K562 (cell line): ENCODE data around the gene NFYC. TPM values are rescaled to one million over a fixed set of nuclear protein-coding genes. Genes with fewer than 3 reads are reported as not detected.
A peak's percentile ranks its signal among the peaks of the same experiment; 100 is the strongest.

Experiments
- ATAC-seq: fragments of 200-7000 bp; cut with Tn5 transposase; 3 replicates; pipeline ENCODE4 v1.9.1; 2020; ENCODE audit warnings: moderate library complexity
- BruUV-seq: library from RNA; stranded (reverse); fragments of 400-500 nt; replicated peaks from 2 replicates; lab custom pipeline; 2021; lab: Mats Ljungman, UMichigan
- CTCF ChIA-PET: fragments of 300-600 bp; formaldehyde crosslinking; extraction: SDS; loops from one replicate; lab custom pipeline; 2021; ENCODE audit warnings: low intra/inter-chr PET ratio; lab: Yijun Ruan, JAX
- POLR2A ChIA-PET: fragments of 300-600, 350-650 bp; sonication (Branson Sonifier 250); formaldehyde crosslinking; extraction: SDS; loops from one replicate; lab custom pipeline; 2021; ENCODE audit warnings: antibody characterized with exemption, inconsistent platforms; lab: Yijun Ruan, JAX
- DNase-seq, 4 experiments: peaks; one replicate each; pipeline versions ENCODE4 v3.0.0 to v3.0.0-alpha.2; 2011 to 2018; ENCODE audit warnings: low spot score in 3 of 4, mixed read lengths in 3 of 4; ENCODE audit errors: extremely low read depth in 1 of 4
- FAIRE-seq: peaks from 2 replicates; lab custom pipeline; 2011; peaks lifted over from hg19 to GRCh38; lab: Jason Lieb, UNC
- H2AFZ ChIP-seq: 2 replicates; pipeline ENCODE4 v1.6.0; 2011; ENCODE audit warnings: low read depth, low read length, control low read depth, inconsistent platforms
- H3K27ac ChIP-seq: fragments of 200-600 bp; 3 replicates; pipeline ENCODE4 v1.8.0; 2011; ENCODE audit warnings: low read depth, mild to moderate bottlenecking, control low read depth, inconsistent platforms, low read length, moderate library complexity, mixed read lengths; ENCODE audit errors: extremely low read depth
- H3K27me3 ChIP-seq, 2 experiments: fragments of 300-600 bp in 1 of 2; 2 replicates in 1 of 2; 3 replicates in 1 of 2; pipeline versions ENCODE4 v1.6.0 to v1.8.0; 2011; ENCODE audit warnings: inconsistent platforms in 2 of 2, low read length in 2 of 2, mild to moderate bottlenecking in 1 of 2, mixed read lengths in 1 of 2, moderate library complexity in 1 of 2; ENCODE audit not compliant: control insufficient read depth in 2 of 2, insufficient read depth in 2 of 2
- H3K36me3 ChIP-seq: fragments of 300-600 bp; 3 replicates; pipeline ENCODE4 v1.8.0; 2011; ENCODE audit warnings: mild to moderate bottlenecking, low read length, inconsistent platforms; ENCODE audit not compliant: control insufficient read depth, insufficient read depth
- H3K4me1 ChIP-seq, 2 experiments: fragments of 200-600 bp in 1 of 2; replicated peaks in 1 of 2; 2 replicates in 1 of 2; 3 replicates in 1 of 2; pipeline versions ENCODE4 v1.5.1 to v1.8.0; 2011; ENCODE audit warnings: inconsistent platforms in 2 of 2, low read length in 2 of 2, mild to moderate bottlenecking in 1 of 2, mixed read lengths in 1 of 2, moderate library complexity in 1 of 2; ENCODE audit not compliant: control insufficient read depth in 2 of 2, insufficient read depth in 2 of 2
- H3K4me2 ChIP-seq: 2 replicates; pipeline ENCODE4 v1.6.1; 2011; ENCODE audit warnings: low read length, control low read depth, inconsistent platforms, mixed read lengths; ENCODE audit not compliant: insufficient read depth
- H3K4me3 ChIP-seq: fragments of 200-600 bp; sonication (generic), shearing (Covaris generic); 2 replicates; pipeline ENCODE4 v1.5.1; 2016; ENCODE audit warnings: control low read depth, inconsistent platforms
- H3K79me2 ChIP-seq: fragments of 200-600 bp; 3 replicates; pipeline ENCODE4 v1.8.0; 2011; ENCODE audit warnings: low read length, inconsistent platforms; ENCODE audit not compliant: control insufficient read depth, insufficient read depth
- H3K9ac ChIP-seq, 2 experiments: 2 replicates each; pipeline versions ENCODE4 v1.6.0 to v1.6.1; 2011; ENCODE audit warnings: low read depth in 2 of 2, low read length in 2 of 2, control low read depth in 1 of 2, inconsistent platforms in 1 of 2, mild to moderate bottlenecking in 1 of 2, mixed read lengths in 1 of 2; ENCODE audit not compliant: insufficient read depth in 1 of 2
- H3K9me1 ChIP-seq: one replicate; pipeline ENCODE4 v1.6.0; 2011; ENCODE audit warnings: inconsistent platforms, mild to moderate bottlenecking, low read length, moderate library complexity; ENCODE audit not compliant: control insufficient read depth, insufficient read depth
- H3K9me3 ChIP-seq: replicated peaks from 2 replicates; pipeline ENCODE4 v1.5.1; 2011; ENCODE audit warnings: low read depth, low read length, inconsistent platforms; ENCODE audit not compliant: control insufficient read depth, insufficient read depth
- H4K20me1 ChIP-seq: replicated peaks from 2 replicates; pipeline ENCODE4 v1.6.1; 2011; ENCODE audit warnings: low read length, inconsistent platforms, mixed read lengths; ENCODE audit not compliant: control insufficient read depth, insufficient read depth
- E2F4 ChIP-seq: sonication (generic); formaldehyde crosslinking; IDR thresholded peaks from 2 replicates; pipeline ENCODE4 v1.8.0; 2022; ENCODE audit warnings: mild to moderate bottlenecking, low read depth, missing genetic modification reagents
- SIN3B ChIP-seq: fragments of 450-650 bp; IDR thresholded peaks from 2 replicates; pipeline ENCODE4 v1.6.1; 2017; ENCODE audit warnings: low read depth, mild to moderate bottlenecking, moderate library complexity
- STAT6 ChIP-seq: sonication (generic); formaldehyde crosslinking; IDR thresholded peaks from 2 replicates; pipeline ENCODE4 v1.8.1; 2023; ENCODE audit warnings: mild to moderate bottlenecking, missing genetic modification reagents
- TAF7 ChIP-seq: fragments of 450-650 bp; IDR thresholded peaks from 2 replicates; pipeline ENCODE4 v1.6.1; 2016; ENCODE audit warnings: missing genetic modification characterization, missing compliant biosample characterization
- TEAD1 ChIP-seq, 2 experiments: fragments of 450-650 bp in 1 of 2; sonication (generic) in 1 of 2; formaldehyde crosslinking; IDR thresholded peaks; 2 replicates each; pipeline versions ENCODE4 v1.4.0 to v1.8.0; 2020 to 2022; ENCODE audit warnings: mild to moderate bottlenecking in 2 of 2, missing genetic modification reagents in 1 of 2
- TFAP4 ChIP-seq: sonication (generic); formaldehyde crosslinking; IDR thresholded peaks from 2 replicates; pipeline ENCODE4 v1.8.0; 2022; ENCODE audit warnings: missing genetic modification reagents, mild to moderate bottlenecking, moderate library complexity, borderline replicate concordance
- ZBTB33 ChIP-seq: sonication (generic); formaldehyde crosslinking; IDR thresholded peaks from 2 replicates; pipeline ENCODE4 v1.8.1; 2023; ENCODE audit warnings: mild to moderate bottlenecking, missing genetic modification reagents
- WGBS: fragments of 100-300 bp; shearing (Covaris generic); methylation state at CpG from one replicate; pipeline ENCODE4 v1.1.6; 2016; ENCODE audit warnings: low coverage, mixed read lengths; ENCODE audit not compliant: insufficient coverage; ENCODE audit errors: missing lambda C conversion rate; 5-methylcytosine and 5-hydroxymethylcytosine counted together
- in situ Hi-C: fragments of 300-500 bp; cut with MboI; formaldehyde crosslinking; loops from 4 replicates; pipeline ENCODE4 v1.15.0; 2018; ENCODE audit warnings: inconsistent platforms, mixed read lengths
- intact Hi-C: fragments of 100-400 bp; cut with micrococcal nuclease; formaldehyde crosslinking; loops from 2 replicates; pipeline ENCODE4 v1.14.2; 2022
- polyA plus RNA-seq, 8 experiments: library from polyadenylated mRNA; depleted of rRNA in 4 of 8; stranded (reverse) in 5 of 8; unstranded in 3 of 8; fragments of >200 nt; fragmentation: Nextera tagmentation in 2 of 8; fragmentation: Illumina TruSeq in 1 of 8; extraction: Ambion mirVana in 2 of 8; extraction: Trizol in 1 of 8; gene quantifications; 2 replicates each; pipeline versions ENCODE4 v1.2.1 to v1.2.3, GENCODE V29; 2011 to 2014; ENCODE audit warnings: inconsistent platforms in 1 of 8, missing spikeins in 1 of 8
- total RNA-seq, 7 experiments: library from RNA; depleted of rRNA in 6 of 7; stranded (reverse); fragments of >200 nt in 6 of 7; fragmentation: Illumina TruSeq in 2 of 7; extraction: Trizol in 2 of 7; gene quantifications; 2 replicates each; pipeline versions ENCODE4 v1.2.1 to v1.2.3, GENCODE V29; 2011 to 2021; ENCODE audit warnings: low replicate concordance in 1 of 7

NFYC gene
- total and polyA plus RNA-seq, 9 of the 15 experiments (the other 6 are each of a cell fraction or from before 2014, with no cell fraction given) = 4.8 to 59.8 (median 41.1) TPM

GRCh38 chr1:40699787-40700186, 8.3 kb downstream of the NFYC start:
- ATAC-seq (no peak), FAIRE-seq (no peak), DNase-seq (no peak)
- H3K79me2 ChIP-seq = peaks cover 92% of the 10 kb centered on the region
- ChIA-PET POLR2A (interaction anchor here (0.6 to 14.0 kb wide), 4 partner anchors 5 to 47 kb away, joined by 3 to 212 read pairs (median 108); partner anchors contain the start of gene NFYC), CTCF (no interaction called here)
- peaks cover 0 to 38% of the 10 kb centered on the region in 2 experiments; a peak in 4 of 5 replicates for H3K4me1 ChIP-seq
- H3K9me3 ChIP-seq = no peaks in the 10 kb centered on the region
- no peak overlapping the region for H3K4me2 ChIP-seq
- no peaks in the 10 kb centered on the region for H3K9me1 ChIP-seq
- H4K20me1 ChIP-seq = no peaks in the 10 kb centered on the region
- no TSS peak for BruUV-seq
- in situ Hi-C loops (no loop called here), intact Hi-C loops (no loop called here)
- H3K27me3 ChIP-seq = no peaks in the 10 kb centered on the region
- no peak overlapping the region for H3K4me3 ChIP-seq
- H2AFZ ChIP-seq = no peak overlapping the region
- no peak for TF ChIP-seq TAF7
- TF ChIP-seq SIN3B = no peak
- TF ChIP-seq ZBTB33 (CRISPR knock-in tag) = peak; percentile 57; the same call in 1 of the 2 replicates
- no peak for TF ChIP-seq E2F4 (CRISPR knock-in tag)
- no peak for TF ChIP-seq TEAD1 (CRISPR knock-in tag; IDR thresholded peaks at IDR 0.05)
- TF ChIP-seq TFAP4 (CRISPR knock-in tag) = no peak
- no peak for TF ChIP-seq STAT6 (CRISPR knock-in tag)
- H3K9ac ChIP-seq = no peak overlapping the region
- peak overlapping the region; percentile 45; the same call in 1 of the 3 replicates for H3K27ac ChIP-seq
- H3K36me3 ChIP-seq = peaks cover 12% of the 10 kb centered on the region; the same call in 2 of the 3 replicates
- 78% methylated on average over 6 of the region's 6 CpGs for WGBS
